Measurements from ENCODE around the gene CDKN1C.

The CDKN1C gene

DNA sequence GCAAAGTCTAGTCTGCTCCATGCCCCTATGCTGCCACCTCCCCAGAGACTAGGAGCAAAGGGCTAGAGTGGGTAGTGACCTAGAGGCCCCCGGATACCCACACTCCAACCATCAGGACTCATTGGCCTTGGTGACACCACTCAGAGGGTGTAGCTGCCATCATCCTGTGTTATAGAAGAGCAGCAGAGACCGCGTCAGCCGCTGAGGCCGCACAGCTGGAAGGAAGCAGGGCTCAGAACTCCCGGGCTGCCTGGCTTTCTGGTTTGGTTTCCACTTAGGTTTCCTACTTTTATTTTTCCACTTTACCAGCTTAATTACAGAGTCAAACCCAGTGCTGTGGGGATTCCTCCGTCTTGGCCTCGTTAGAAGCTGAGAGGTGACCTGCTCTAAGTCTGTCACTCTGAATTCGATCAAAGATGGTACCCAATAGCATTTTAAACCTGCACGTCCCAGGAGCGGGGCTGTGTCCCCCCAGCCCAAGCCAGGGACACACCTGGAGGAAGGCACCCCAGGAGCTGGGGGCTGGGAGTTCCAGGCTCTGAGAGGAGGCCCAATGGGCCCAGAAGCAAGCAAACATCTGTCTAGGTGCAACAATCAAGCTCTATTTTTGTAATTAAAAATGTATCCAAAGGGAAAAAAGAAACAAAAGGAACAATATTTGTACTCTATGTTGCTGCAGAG, 2.1 kb upstream of the CDKN1C start:
- no peak for DNase-seq

GRCh38 chr11:2886936-2887335, 1.4 kb upstream of the CDKN1C start:
- no peak for DNase-seq

DNA sequence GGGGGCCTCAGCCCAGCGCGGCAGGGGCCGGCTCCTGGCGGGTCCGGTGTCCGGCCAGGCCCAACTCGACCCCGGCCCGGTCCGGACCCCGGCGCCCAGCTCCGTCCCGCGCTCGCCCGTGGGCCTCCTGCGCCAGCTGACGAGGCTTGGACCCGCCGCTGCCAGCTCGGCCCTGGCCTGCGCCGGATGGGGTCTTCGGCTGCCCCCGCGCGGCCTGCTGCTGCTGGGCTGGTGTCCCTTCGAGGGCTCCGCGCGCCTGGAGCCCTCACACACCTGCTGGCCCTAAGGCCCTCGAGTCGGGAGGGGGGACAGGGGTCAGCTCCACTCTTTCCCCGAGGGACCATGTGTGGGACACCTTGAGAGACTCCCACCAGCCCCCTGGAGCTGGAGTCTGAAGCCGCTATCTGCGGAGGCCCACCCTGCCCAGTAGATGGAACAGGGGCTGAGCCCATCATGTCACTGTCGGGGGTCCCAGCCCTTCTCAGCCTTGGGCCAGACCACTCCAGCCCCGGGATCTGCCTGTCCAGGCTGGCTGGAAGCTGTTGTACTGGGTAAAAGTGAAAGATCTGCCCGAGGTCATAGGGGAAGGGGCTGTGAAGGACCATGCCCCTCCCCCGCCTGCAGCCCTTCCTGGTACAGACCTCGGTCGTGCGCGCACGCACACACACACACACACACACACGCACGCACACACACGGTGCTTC, 768 bp upstream of the CDKN1C start:
- peak; percentile 42 for DNase-seq

GRCh38 chr11:2885017-2885677, 428 bp downstream of the CDKN1C start:
- DNase-seq, result peak; percentile 56

- DNase-seq, result no peak
These were observed 1.4 kb downstream of the CDKN1C start for GRCh38 chr11:2883979-2884815.

DNA sequence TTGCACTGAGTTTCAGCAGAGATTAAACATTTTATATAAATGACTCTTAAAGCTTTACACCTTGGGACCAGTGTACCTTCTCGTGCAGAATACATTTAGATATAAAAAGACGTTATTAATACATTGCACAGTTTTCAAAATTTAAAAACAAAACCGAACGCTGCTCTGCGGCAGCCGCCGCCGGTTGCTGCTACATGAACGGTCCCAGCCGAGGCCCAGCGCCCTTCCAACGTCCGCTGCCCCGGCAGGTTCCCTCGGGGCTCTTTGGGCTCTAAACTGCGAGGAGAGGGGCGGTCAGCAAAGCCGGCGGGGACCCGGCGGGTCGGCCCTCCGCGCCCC, 2.0 kb downstream of the CDKN1C start:
- no peak for DNase-seq

DNA sequence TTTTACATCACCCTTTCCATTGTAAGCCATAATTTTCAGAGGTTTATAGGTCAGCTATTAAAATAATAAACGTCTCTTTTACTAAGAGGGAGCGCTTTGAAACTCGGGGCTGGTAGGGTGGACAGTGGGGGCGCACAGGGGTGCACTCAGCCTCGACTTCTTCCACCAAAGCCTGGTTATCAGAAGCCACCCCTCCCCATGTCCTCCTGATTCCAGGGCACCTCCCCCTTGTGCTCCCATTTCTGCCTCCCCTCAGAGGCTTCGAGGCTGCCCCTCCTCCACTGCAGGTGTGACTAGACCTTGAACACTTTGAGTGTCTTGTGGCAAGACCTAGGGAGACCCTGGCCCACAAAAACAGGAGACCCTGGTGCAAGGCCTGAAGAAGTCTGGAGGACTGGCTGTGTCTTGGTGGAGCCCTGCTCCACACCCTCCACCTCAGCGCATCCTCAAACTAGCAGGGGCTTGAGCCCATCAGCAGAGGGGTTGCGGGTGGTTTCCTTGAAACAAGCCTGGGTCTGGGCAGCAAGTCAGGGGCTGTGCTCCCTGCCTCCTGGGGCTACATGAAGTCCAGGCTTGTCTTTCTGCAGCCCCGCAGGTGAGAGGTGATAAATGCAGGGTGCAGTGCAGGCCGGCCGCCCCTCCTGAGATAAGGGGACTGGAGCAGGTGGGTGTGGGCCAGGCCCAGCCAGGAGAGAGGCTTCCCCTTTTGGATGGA, 3.0 kb downstream of the CDKN1C start:
- no peak for DNase-seq

GRCh38 chr11:2881981-2882375, 3.6 kb downstream of the CDKN1C start:
- no peak for DNase-seq

- DNase-seq, result no peak
These were observed 4.2 kb downstream of the CDKN1C start for GRCh38 chr11:2881076-2881980.

GRCh38 chr11:2880646-2881045, 4.9 kb downstream of the CDKN1C start:
- DNase-seq, result no peak

- no peak for DNase-seq
These were observed 6.8 kb downstream of the CDKN1C start for GRCh38 chr11:2878782-2879181.

DNA sequence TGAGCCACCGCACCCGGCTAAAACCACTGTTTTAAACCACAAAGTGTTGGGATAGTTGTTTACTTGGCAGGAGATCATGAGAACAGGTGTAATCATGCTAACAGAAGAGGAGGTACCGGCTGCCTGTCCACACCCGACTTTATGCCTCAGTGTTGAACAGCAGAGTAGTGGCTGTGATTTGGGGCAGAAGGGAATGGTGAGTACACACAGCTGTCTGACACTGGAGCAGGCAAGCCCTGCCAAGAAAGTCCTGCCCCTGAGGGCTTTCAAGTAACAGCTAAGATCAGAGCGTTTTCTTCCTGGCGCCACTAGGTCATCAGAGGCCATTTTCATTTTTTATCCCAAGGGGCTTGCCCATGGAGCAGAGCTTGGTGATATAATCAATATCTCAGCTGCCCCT, 8.1 kb downstream of the CDKN1C start:
- no peak for DNase-seq

GRCh38 chr11:2874963-2875362, 10.6 kb downstream of the CDKN1C start:
- DNase-seq, result no peak

DNA sequence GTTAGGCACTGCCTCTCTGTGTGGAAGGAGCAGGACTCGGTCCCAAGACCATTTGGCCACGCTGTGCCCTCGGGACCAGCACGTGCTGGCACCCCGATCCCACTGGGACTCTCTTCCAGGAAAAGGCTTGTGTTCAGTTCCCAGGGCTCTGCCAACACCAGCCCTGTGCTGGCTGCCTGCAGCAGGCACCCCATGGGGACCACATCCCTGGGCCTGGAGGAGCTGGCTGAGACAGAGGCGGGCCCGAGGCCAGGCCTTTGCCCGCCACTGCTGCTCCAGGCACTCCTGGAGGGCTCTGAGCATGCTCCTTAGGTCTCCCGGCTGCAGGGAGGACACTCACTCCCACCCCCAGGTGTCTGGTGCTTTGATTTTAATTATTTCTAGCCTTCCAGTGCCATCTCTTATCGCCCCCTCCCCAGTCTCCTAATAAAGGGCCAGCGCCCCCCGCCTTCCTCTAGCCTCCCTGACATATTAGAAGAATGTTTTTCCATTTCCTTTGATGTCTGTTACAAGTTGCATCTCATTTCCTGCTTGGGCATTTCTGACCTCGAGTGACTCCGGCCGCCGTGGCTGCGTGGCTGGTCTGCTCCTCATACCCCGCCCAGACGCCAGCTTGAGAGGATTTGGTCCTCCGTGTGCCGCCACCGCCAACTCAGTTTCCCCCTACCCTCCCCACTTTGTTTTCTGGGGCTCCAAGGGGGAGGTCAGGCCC, 14.4 kb downstream of the CDKN1C start:
- DNase-seq, result no peak

DNA sequence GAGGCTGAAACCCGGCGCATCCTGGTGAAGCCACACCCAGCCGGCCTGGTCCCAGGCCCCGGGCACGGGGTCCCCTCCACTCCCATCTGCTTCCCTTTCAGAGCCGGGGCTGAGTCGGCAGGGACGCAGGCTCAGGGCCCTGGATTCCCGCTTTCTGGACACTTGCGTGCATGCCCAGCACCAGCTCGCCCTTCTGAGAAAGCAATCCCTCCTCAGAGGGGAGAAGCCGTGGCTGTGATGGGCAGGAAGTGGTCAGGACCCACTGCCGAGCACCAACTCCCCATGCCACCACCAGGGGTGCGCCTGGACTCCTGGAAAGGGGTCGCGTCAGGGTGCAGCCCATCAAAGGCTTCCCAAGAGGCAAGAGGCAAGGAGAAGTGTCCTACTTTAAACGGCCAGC, 15.1 kb downstream of the CDKN1C start:
- no peak for DNase-seq

DNA sequence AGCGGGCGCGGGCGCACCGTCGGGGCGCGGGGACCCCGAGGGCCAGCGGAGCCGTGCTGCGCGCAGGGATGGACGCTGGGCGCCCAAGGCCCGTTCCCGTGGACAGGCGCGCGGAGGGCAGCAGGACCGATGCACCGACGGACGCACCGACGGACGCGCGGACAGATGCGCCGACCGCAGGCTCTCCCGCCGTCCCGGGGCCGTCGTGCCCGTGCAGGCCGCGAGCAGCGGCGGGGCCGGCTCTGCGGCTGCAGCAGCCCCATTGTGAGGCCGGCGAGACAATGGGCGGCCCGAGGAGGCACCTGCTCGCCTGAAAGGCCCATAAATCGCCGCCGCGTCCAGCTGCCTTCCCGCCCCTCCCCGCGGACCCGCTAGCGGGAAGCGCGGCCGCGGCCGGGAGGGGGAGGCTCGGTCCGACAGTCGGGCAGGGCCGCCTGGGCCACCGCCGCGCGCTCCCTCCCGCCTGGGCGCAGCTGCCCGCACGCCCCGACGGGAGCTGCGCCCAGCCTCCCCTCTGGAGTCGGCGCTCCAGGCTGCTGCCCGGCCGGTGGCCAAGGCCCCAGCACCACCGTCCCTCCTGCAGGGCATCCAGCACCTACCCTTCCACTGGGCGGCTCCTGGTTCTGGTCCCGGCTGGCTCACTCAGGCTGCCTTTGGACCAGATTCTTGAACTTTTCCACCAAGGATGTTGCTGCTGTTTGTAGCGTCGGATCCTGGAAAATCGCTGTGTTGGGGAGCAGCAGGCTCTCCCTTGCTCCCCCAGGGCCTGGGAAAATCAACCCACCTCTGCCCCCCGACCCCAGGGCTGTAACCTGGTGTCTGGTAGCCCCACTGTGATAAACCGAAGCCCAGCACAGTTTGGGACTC, 15.8 kb downstream of the CDKN1C start:
- no peak for DNase-seq

DNA sequence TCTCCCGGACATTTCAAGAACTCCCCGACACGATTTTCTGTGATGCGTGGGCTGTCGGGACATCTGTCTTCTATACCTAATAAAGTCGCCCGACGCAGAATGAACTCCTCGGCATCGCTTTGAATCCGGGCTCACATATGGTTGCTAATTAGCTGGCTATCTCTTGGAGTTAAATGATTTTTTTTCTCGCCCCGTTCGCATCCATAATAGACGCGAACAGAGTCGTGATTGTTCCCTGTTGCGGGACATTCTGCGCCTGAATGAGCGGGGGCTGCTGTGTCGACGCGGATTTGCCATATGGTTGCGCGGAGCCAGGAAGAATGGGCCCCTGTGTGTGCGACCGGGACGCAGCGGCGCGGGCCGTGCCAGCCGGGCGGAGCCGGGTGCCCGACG, 16.4 kb downstream of the CDKN1C start:
- DNase-seq, result no peak

- no peak for DNase-seq
These were observed 17.0 kb downstream of the CDKN1C start for GRCh38 chr11:2868506-2869133.

DNA sequence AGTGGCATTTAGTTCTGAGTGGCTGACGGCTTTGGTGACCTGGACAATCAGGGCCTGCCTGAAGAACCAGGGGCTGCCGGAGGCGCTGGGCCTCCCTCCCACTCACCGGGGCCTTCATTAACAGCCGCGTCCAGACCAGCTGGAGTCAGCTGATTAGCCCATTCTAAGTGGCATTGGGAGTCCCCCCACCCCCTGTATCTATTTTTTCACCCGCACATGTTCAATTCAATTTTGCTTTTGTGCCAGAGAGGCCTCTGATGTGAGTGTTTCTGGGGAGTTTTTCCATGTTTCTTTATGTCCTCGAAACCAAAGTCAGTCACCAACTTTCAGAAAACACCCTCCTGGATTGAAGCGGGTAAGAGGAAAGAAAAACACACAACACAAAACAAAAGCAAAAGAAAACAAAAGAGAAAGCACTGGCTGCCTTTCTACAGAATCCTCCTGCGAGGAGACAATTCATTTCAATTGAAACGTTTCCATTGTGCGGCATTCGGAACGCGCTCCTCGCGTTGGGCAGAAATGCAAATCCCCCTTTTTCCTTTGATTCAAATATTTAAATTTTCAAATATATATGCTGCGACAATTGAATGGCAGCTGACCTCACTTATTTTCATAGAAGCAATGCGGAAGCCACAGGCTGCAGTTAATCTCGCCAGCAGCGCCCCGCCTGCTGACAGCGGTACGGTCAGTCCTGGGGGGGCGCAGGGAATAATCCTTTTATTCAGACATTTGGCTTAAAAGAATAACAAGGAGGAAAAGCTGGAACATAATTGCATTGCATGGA, 17.7 kb downstream of the CDKN1C start:
- no peak for DNase-seq
